Coronary artery (tissue), 2 donors: Measurements from ENCODE around the gene CDR2L.
"Not testable (repeated sequence)": the region's sequence is repeated elsewhere in the genome, so short reads cannot be mapped to it uniquely, and the experiment has no call there.

ENCODE experiments used
- DNase-seq: peaks from one replicate; pipeline ENCODE4 v3.0.0-alpha.2; 2017; ENCODE audit warnings: low spot score
- H3K27ac ChIP-seq, 2 donors: fragments of 200-600 bp; sonication (generic); one replicate each; pipeline ENCODE4 v1.5.1; 2016 to 2019
- H3K4me3 ChIP-seq: fragments of 200-600 bp; sonication (generic); 2 replicates; pipeline ENCODE4 v1.5.1; 2016; ENCODE audit warnings: mild to moderate bottlenecking, moderate library complexity
- TF ChIP-seq, protein P1 (sequence below): fragments of 200-600 bp; sonication (generic); IDR thresholded peaks from one replicate; pipeline ENCODE4 v1.5.1; 2019; ENCODE audit warnings: antibody characterized with exemption

CDR2L gene

GRCh38 chr17:75033346-75034235 is 46.2 kb downstream of the CDR2L start:
- H3K27ac ChIP-seq = peak overlapping the region; percentile 94 to 96
- TF ChIP-seq, protein P1, sequence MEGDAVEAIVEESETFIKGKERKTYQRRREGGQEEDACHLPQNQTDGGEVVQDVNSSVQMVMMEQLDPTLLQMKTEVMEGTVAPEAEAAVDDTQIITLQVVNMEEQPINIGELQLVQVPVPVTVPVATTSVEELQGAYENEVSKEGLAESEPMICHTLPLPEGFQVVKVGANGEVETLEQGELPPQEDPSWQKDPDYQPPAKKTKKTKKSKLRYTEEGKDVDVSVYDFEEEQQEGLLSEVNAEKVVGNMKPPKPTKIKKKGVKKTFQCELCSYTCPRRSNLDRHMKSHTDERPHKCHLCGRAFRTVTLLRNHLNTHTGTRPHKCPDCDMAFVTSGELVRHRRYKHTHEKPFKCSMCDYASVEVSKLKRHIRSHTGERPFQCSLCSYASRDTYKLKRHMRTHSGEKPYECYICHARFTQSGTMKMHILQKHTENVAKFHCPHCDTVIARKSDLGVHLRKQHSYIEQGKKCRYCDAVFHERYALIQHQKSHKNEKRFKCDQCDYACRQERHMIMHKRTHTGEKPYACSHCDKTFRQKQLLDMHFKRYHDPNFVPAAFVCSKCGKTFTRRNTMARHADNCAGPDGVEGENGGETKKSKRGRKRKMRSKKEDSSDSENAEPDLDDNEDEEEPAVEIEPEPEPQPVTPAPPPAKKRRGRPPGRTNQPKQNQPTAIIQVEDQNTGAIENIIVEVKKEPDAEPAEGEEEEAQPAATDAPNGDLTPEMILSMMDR = no peak
- peak; percentile 96 for DNase-seq
- peak overlapping the region; percentile 82 for H3K4me3 ChIP-seq

DNA sequence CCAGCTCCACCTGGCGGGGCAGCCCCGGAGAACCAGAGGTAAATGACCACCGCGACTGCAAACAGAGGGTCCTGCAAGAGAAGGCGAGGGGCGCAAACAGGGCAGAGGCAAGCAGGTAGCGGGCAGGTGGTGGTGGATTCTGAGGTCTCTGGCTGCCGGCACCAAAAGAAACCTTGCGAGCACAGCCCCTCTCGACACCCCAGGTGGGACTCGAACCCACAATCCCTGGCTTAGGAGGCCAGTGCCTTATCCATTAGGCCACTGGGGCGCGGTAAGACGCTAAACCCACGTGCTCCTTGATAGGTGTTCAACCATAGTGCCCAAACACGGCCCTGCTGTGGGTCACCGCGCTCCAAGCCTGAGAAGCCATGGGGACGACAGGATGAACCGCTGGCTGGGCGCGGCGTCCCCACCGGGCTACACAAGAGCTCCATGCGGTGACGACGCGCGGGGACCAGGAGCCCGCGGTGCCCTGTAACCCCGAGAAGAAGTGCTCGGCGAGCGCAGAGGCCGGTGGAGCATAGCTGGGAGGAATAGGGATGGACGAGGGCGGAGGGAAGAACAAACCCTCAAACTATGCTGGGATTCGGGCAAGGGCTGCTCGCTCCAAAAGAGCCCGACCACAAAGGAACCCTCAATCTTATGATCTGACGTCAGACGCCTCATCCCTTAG is 46.9 kb downstream of the CDR2L start:
- TF ChIP-seq, protein P1 = no peak
- Histone ChIP-seq H3K27ac (peak overlapping the region; percentile 94 to 96), H3K4me3 (peak overlapping the region; percentile 82)
- DNase-seq = peak; percentile 92

- Histone ChIP-seq H3K4me3 (peak overlapping the region; percentile 35), H3K27ac (peak overlapping the region; percentile 94 to 96)
- DNase-seq = peak; percentile 85
- TF ChIP-seq, protein P1 = no peak
Observed at GRCh38 chr17:75036643-75037268, 49.3 kb downstream of the CDR2L start.

DNA sequence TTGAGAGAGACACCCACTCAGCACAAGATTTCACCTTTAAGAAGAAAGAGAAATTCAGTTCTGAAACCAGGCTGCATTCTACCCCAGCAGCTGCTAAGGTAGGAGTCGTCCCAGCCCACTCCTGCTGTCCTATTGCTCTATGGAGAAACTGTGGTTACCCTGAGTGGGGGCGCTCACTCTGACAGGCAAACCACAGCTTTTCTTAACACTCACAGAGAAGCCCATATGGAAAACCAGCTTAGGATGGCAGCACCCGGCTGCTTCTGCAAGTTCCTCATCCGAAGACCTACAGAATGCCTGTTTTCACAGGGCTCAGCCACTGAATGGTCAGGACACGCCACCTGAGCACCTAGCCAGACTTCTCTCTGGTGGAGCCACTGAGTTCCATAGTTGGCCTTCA is 51.8 kb downstream of the CDR2L start:
- TF ChIP-seq, protein P1 = no peak
- no peak overlapping the region for H3K4me3 ChIP-seq
- DNase-seq = no peak
- H3K27ac ChIP-seq = no peak overlapping the region

DNA sequence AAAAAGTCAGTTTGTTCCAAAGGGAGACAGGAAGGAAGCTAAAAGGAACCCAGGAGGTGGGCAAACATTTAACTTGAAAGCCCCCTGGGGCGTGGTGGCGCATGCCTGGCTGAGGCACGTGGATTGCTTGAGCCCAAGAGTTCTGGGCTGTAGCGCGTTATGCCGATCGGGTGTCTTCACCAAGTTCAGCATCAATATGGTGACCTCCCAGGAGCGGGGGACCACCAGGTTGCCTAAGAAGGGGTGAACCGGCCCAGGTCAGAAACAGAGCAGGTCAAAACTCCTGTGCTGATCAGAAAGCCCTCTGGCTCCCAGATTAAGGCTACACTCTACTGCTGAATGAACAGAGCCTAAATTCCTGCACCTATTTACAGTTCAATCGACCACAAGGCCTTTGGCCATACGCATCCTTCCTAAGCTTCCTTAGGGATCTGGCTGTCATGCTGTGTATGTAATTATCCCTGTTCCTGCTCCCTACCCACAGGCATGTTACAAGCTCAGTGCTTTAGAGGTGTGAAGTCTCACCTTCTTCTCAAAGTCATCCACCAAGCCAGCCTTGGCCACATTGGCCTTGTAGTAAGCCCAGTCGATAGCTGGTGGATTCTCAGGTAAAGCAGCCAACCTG is 54.3 kb downstream of the CDR2L start:
- H3K4me3 ChIP-seq = no peak overlapping the region
- TF ChIP-seq, protein P1 = no peak
- no peak overlapping the region for H3K27ac ChIP-seq
- DNase-seq = no peak

- H3K4me3 ChIP-seq, DNase-seq, H3K27ac ChIP-seq: not testable (repeated sequence)
Observed at GRCh38 chr17:75043789-75044188, 56.4 kb downstream of the CDR2L start.

GRCh38 chr17:75044716-75045115 is 57.3 kb downstream of the CDR2L start:
- Histone ChIP-seq H3K27ac (no peak overlapping the region), H3K4me3 (no peak overlapping the region)
- no peak for DNase-seq
- TF ChIP-seq, protein P1 = no peak

- H3K27ac ChIP-seq = peak overlapping the region; percentile 98 to 99
- peak overlapping the region; percentile 93 for H3K4me3 ChIP-seq
- DNase-seq = not testable (repeated sequence)
Observed at GRCh38 chr17:75045946-75046406, 58.5 kb downstream of the CDR2L start.
